SH-SY5Y (cell line): ENCODE results near the gene TNC.

Experiments
- GATA2 ChIP-seq: IDR thresholded peaks from 2 replicates; pipeline ENCODE4 v1.6.1; 2011; ENCODE audit warnings: mild to moderate bottlenecking, low read depth, low read length
- GATA3 ChIP-seq: IDR thresholded peaks from 2 replicates; pipeline ENCODE4 v1.6.1; 2011; ENCODE audit warnings: low read depth, mild to moderate bottlenecking, low read length, moderate library complexity

DNA sequence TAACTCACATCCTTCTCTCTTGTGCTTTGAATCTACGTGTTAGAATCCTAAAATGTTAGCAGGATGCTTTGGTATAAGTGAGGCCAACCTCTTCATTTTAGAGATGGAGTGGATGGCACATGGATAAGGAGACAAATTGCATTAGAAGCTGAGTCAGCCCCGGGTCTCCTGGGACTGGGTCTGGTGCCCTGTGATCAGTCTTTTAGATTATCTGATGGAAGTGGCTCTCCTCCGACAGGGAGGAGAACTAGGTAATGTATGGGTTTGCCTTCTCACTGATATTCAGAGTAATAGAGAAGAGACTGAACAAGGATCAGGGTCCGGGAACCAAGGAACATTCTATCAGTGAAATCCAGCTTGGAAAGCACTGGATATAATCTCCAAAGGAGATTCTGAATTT lies 112.6 kb downstream of the TNC start:
- no peak for TF ChIP-seq GATA3
- no peak for TF ChIP-seq GATA2
